WTC11 (cell line): ENCODE results near the gene SEPTIN1. TPM values are rescaled to one million over a fixed set of nuclear protein-coding genes. Genes with fewer than 3 reads are reported as not detected.

Source experiments
- ATAC-seq: fragments of 200-7000 bp; cut with Tn5 transposase; 2 replicates; pipeline ENCODE4 v1.10.0; 2021; ENCODE audit warnings: mild to moderate bottlenecking, moderate library complexity
- CTCF ChIA-PET: fragments of 300-600 bp; sonication (Branson Sonifier 250); formaldehyde crosslinking; loops from one replicate; lab custom pipeline; 2021; ENCODE audit warnings: antibody characterized with exemption; lab: Charles Lee
- POLR2A ChIA-PET: fragments of 350-600 bp; sonication (Branson Sonifier 250); formaldehyde crosslinking; loops from one replicate; lab custom pipeline; 2021; ENCODE audit warnings: antibody characterized with exemption; lab: Charles Lee
- DNase-seq: peaks from one replicate; pipeline ENCODE4 v3.0.0; 2021; ENCODE audit warnings: low spot score
- H3K27ac Mint-ChIP-seq: 2 replicates; pipeline ENCODE4 v1.8.0; 2021; ENCODE audit warnings: mixed read lengths
- H3K27me3 Mint-ChIP-seq: 2 replicates; pipeline ENCODE4 v1.8.0; 2021; ENCODE audit warnings: low read depth, mild to moderate bottlenecking, moderate library complexity, mixed read lengths
- H3K36me3 Mint-ChIP-seq: 2 replicates; pipeline ENCODE4 v1.8.0; 2021; ENCODE audit warnings: mixed read lengths
- H3K4me1 Mint-ChIP-seq: 2 replicates; pipeline ENCODE4 v1.8.0; 2022; ENCODE audit warnings: mixed read lengths
- H3K4me3 Mint-ChIP-seq: 2 replicates; pipeline ENCODE4 v1.8.0; 2021; ENCODE audit warnings: mild to moderate bottlenecking, moderate library complexity, mixed read lengths
- H3K9me3 Mint-ChIP-seq: 2 replicates; pipeline ENCODE4 v1.8.0; 2021; ENCODE audit warnings: mixed read lengths
- ATF1 ChIP-seq: sonication (generic); formaldehyde crosslinking; IDR thresholded peaks from 2 replicates; pipeline ENCODE4 v1.8.1; 2023; ENCODE audit warnings: mild to moderate bottlenecking, moderate library complexity, missing genetic modification reagents
- CREM ChIP-seq: sonication (generic); formaldehyde crosslinking; IDR thresholded peaks from 2 replicates; pipeline ENCODE4 v1.8.1; 2022; ENCODE audit warnings: mild to moderate bottlenecking, missing genetic modification reagents, moderate library complexity
- ELF4 ChIP-seq: sonication (generic); formaldehyde crosslinking; IDR thresholded peaks from 2 replicates; pipeline ENCODE4 v1.8.1; 2022; ENCODE audit warnings: low read depth, mild to moderate bottlenecking, moderate library complexity, missing genetic modification reagents
- FOXJ3 ChIP-seq: sonication (generic); formaldehyde crosslinking; IDR thresholded peaks from 2 replicates; pipeline ENCODE4 v1.9.0; 2021; ENCODE audit warnings: missing genetic modification reagents, mild to moderate bottlenecking, borderline replicate concordance
- FOXK1 ChIP-seq: sonication (generic); formaldehyde crosslinking; IDR thresholded peaks from 2 replicates; pipeline ENCODE4 v1.8.0; 2022; ENCODE audit warnings: mild to moderate bottlenecking, moderate library complexity, missing genetic modification reagents
- FOXP1 ChIP-seq: sonication (generic); formaldehyde crosslinking; IDR thresholded peaks from 2 replicates; pipeline ENCODE4 v1.8.0; 2022; ENCODE audit warnings: missing genetic modification reagents, mild to moderate bottlenecking, moderate library complexity, borderline replicate concordance
- GABPB1 ChIP-seq: sonication (generic); formaldehyde crosslinking; IDR thresholded peaks from 2 replicates; pipeline ENCODE4 v1.8.1; 2023; ENCODE audit warnings: mild to moderate bottlenecking, missing genetic modification reagents
- GTF2I ChIP-seq: fragments of 250-450 bp; sonication (Bioruptor Pico); conservative IDR thresholded peaks from 2 replicates; pipeline ENCODE4 v1.4.0; 2021; ENCODE audit warnings: mild to moderate bottlenecking
- JUN ChIP-seq: sonication (generic); formaldehyde crosslinking; IDR thresholded peaks from 2 replicates; pipeline ENCODE4 v1.8.0; 2023; ENCODE audit warnings: mild to moderate bottlenecking, missing genetic modification reagents
- MYBL2 ChIP-seq: sonication (generic); formaldehyde crosslinking; IDR thresholded peaks from 2 replicates; pipeline ENCODE4 v1.8.1; 2023; ENCODE audit warnings: mild to moderate bottlenecking, moderate library complexity, missing genetic modification reagents
- NFATC4 ChIP-seq: fragments of 250-450 bp; sonication (Bioruptor Pico); IDR thresholded peaks from 2 replicates; pipeline ENCODE4 v1.9.0; 2021; ENCODE audit warnings: mild to moderate bottlenecking
- NFYB ChIP-seq: sonication (generic); formaldehyde crosslinking; conservative IDR thresholded peaks from 2 replicates; pipeline ENCODE4 v1.8.0; 2022; ENCODE audit warnings: low read depth, missing genetic modification reagents
- RORB ChIP-seq: fragments of 250-450 bp; sonication (Bioruptor Pico); IDR thresholded peaks from 2 replicates; pipeline ENCODE4 v1.9.0; 2021; ENCODE audit warnings: mild to moderate bottlenecking
- SMAD3 ChIP-seq: sonication (generic); formaldehyde crosslinking; IDR thresholded peaks from 2 replicates; pipeline ENCODE4 v1.8.0; 2022; ENCODE audit warnings: missing genetic modification reagents, mild to moderate bottlenecking, borderline replicate concordance
- SOX15 ChIP-seq: fragments of 250-450 bp; sonication (Bioruptor Pico); IDR thresholded peaks from 2 replicates; pipeline ENCODE4 v1.9.0; 2021; ENCODE audit warnings: mild to moderate bottlenecking
- SP1 ChIP-seq: sonication (generic); formaldehyde crosslinking; conservative IDR thresholded peaks from 2 replicates; pipeline ENCODE4 v1.8.1; 2022; ENCODE audit warnings: missing genetic modification reagents
- TCF7 ChIP-seq: sonication (generic); formaldehyde crosslinking; IDR thresholded peaks from 2 replicates; pipeline ENCODE4 v1.8.0; 2022; ENCODE audit warnings: mild to moderate bottlenecking, low read depth, missing genetic modification reagents, moderate library complexity
- TEAD1 ChIP-seq: sonication (generic); formaldehyde crosslinking; IDR thresholded peaks from 2 replicates; pipeline ENCODE4 v1.8.0; 2022; ENCODE audit warnings: mild to moderate bottlenecking, missing genetic modification reagents
- TEAD4 ChIP-seq: sonication (generic); formaldehyde crosslinking; IDR thresholded peaks from 2 replicates; pipeline ENCODE4 v1.8.0; 2022; ENCODE audit warnings: mild to moderate bottlenecking, missing genetic modification reagents
- ZNF121 ChIP-seq: sonication (generic); formaldehyde crosslinking; IDR thresholded peaks from 2 replicates; pipeline ENCODE4 v1.8.0; 2023; ENCODE audit warnings: missing genetic modification reagents
- ZNF138 ChIP-seq: sonication (generic); formaldehyde crosslinking; conservative IDR thresholded peaks from 2 replicates; pipeline ENCODE4 v1.8.1; 2022; ENCODE audit warnings: mild to moderate bottlenecking, moderate library complexity, missing genetic modification reagents
- ZNF219 ChIP-seq: sonication (generic); formaldehyde crosslinking; IDR thresholded peaks from 2 replicates; pipeline ENCODE4 v1.8.0; 2023; ENCODE audit warnings: missing genetic modification reagents, mild to moderate bottlenecking, borderline replicate concordance
- ZNF232 ChIP-seq: sonication (generic); formaldehyde crosslinking; IDR thresholded peaks from 2 replicates; pipeline ENCODE4 v1.8.0; 2022; ENCODE audit warnings: mild to moderate bottlenecking, missing genetic modification reagents
- ZNF317 ChIP-seq: sonication (generic); formaldehyde crosslinking; IDR thresholded peaks from 2 replicates; pipeline ENCODE4 v1.8.1; 2023; ENCODE audit warnings: low read depth, mild to moderate bottlenecking, moderate library complexity, missing genetic modification reagents, borderline replicate concordance
- ZNF423 ChIP-seq: fragments of 250-450 bp; sonication (Bioruptor Pico); IDR thresholded peaks from 2 replicates; pipeline ENCODE4 v2.1.2; 2022; ENCODE audit warnings: mild to moderate bottlenecking, moderate library complexity
- total RNA-seq: library from RNA; stranded (reverse); gene quantifications from 3 replicates; pipeline ENCODE4 v1.2.3, GENCODE V29; 2021
- TF ChIP-seq, protein P1 (sequence below): sonication (generic); formaldehyde crosslinking; IDR thresholded peaks from 2 replicates; pipeline ENCODE4 v1.8.1; 2022; ENCODE audit warnings: low read depth, missing genetic modification reagents, borderline replicate concordance
- TF ChIP-seq, protein P2 (sequence below): sonication (generic); formaldehyde crosslinking; IDR thresholded peaks from 2 replicates; pipeline ENCODE4 v1.8.1; 2023; ENCODE audit warnings: mild to moderate bottlenecking, missing genetic modification reagents
- TF ChIP-seq, protein P3 (sequence below): fragments of 200-600 bp; IDR thresholded peaks from 2 replicates; pipeline ENCODE4 v1.8.0; 2022; ENCODE audit warnings: antibody characterized with exemption
- TF ChIP-seq, protein P4 (sequence below): sonication (generic); formaldehyde crosslinking; IDR thresholded peaks from 2 replicates; pipeline ENCODE4 v1.8.0; 2022; ENCODE audit warnings: mild to moderate bottlenecking, missing genetic modification reagents
- TF ChIP-seq, protein P5 (sequence below): sonication (generic); formaldehyde crosslinking; IDR thresholded peaks from 2 replicates; pipeline ENCODE4 v1.8.0; 2023; ENCODE audit warnings: missing genetic modification reagents
- TF ChIP-seq, protein P6 (sequence below): sonication (generic); formaldehyde crosslinking; IDR thresholded peaks from 2 replicates; pipeline ENCODE4 v1.8.0; 2022; ENCODE audit warnings: mild to moderate bottlenecking, missing genetic modification reagents

SEPTIN1 gene
- total RNA-seq, 1 experiment from 2014 or later: 2.3 TPM

DNA sequence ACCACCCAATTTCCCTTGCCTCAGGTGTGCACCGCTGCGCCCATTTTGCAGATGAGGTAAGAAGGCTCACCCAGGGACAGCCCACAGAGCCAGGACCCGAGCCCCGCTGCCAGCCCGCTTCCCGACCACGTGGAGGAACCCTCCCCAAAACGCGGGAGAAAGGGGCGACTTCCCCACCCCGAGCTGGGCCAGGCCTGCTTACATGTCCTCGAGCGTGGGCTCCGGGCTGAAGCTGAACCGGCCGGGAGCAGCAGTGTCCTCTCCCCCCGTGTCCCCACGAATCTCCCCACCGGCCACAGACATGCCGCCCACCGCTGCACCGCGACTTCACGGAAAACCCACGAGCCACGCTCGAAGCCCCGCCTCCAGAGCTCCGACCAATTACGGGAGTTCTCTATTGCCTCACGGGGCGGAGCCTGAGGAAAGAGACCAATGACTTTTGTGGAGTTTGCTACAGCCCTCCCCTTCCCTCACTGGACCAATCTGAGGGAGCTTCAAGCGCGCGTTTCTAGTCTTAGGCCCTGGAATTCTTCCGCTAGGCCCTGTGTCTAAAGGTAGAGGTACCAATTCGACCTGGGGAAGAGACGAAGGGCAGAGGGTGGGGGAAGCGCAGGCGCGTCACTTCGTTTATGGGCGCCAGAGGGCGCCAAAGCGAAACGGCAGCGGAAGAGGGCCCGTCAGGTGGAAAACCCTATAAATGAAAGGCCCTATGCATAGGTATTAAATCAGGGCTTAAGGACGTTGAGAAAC lies 47.5 kb upstream of the SEPTIN1 start, which contains the start of gene DCTPP1:
Gene DCTPP1 (minus strand): TSS at position 353 of the 750 bp plus-strand sequence. CDS start 50 bp downstream, at position 303.
- POLR2A ChIA-PET: interaction anchor here (0.6 to 1.5 kb wide), 11 partner anchors 8 to 196 kb away, joined by 3 to 15 read pairs (median 4); partner anchors contain the start of genes ZNF689 and ZNF785
- H3K4me3 Mint-ChIP-seq: no peak within 1 kb of the TSS
- H3K36me3 Mint-ChIP-seq: peaks cover 17% of the 10 kb centered on the region
- CTCF ChIA-PET: interaction anchor here (0.5 to 2.9 kb wide), 79 partner anchors 10 to 713 kb away, joined by 3 to 79 read pairs (median 6); partner anchors contain the start of genes ALDOA, CD2BP2, CORO1A and FBRS
- H3K27ac Mint-ChIP-seq: peak within 1 kb of the TSS; percentile 79
- DNase-seq (peak; percentile 91), ATAC-seq (peak; percentile 98)
- no peaks in the 10 kb centered on the region for H3K9me3 Mint-ChIP-seq
- H3K27me3 Mint-ChIP-seq: peaks cover 22% of the 10 kb centered on the region
- H3K4me1 Mint-ChIP-seq: peaks cover 17% of the 10 kb centered on the region
- TF ChIP-seq ZNF317 (CRISPR knock-in tag) (0 out of 2 replicates have a peak, but pooled peaks have one; percentile 33), GABPB1 (CRISPR knock-in tag) (peak; percentile 11; the same call in 1 of the 2 replicates), ZNF232 (CRISPR knock-in tag) (no peak; the same call in 1 of the 2 replicates), NFYB (CRISPR knock-in tag) (peak; percentile 60), SMAD3 (CRISPR knock-in tag) (no peak), FOXJ3 (CRISPR knock-in tag) (no peak), FOXP1 (CRISPR knock-in tag) (peak; percentile 39; the same call in 1 of the 2 replicates), ATF1 (0 out of 2 replicates have a peak, but pooled peaks have one; percentile 27), SOX15 (no peak), ZNF423 (no peak), NFATC4 (CRISPR knock-in tag) (no peak), ZNF121 (CRISPR knock-in tag) (0 out of 2 replicates have a peak, but pooled peaks have one; percentile 20), CREM (no peak), SP1 (CRISPR knock-in tag) (peak; percentile 92), GTF2I (CRISPR knock-in tag) (peak; percentile 94), ZNF219 (0 out of 2 replicates have a peak, but pooled peaks have one; percentile 37), ELF4 (CRISPR knock-in tag) (no peak), ZNF138 (CRISPR knock-in tag) (no peak), TEAD4 (CRISPR knock-in tag) (no peak), FOXK1 (CRISPR knock-in tag) (0 out of 2 replicates have a peak, but pooled peaks have one; percentile 46), RORB (CRISPR knock-in tag) (no peak), TEAD1 (no peak), TCF7 (no peak), MYBL2 (CRISPR knock-in tag) (peak; percentile 85; the same call in 1 of the 2 replicates), JUN (peak; percentile 55)
- TF ChIP-seq, protein P1, sequence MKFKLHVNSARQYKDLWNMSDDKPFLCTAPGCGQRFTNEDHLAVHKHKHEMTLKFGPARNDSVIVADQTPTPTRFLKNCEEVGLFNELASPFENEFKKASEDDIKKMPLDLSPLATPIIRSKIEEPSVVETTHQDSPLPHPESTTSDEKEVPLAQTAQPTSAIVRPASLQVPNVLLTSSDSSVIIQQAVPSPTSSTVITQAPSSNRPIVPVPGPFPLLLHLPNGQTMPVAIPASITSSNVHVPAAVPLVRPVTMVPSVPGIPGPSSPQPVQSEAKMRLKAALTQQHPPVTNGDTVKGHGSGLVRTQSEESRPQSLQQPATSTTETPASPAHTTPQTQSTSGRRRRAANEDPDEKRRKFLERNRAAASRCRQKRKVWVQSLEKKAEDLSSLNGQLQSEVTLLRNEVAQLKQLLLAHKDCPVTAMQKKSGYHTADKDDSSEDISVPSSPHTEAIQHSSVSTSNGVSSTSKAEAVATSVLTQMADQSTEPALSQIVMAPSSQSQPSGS: no peak
- TF ChIP-seq, protein P2, sequence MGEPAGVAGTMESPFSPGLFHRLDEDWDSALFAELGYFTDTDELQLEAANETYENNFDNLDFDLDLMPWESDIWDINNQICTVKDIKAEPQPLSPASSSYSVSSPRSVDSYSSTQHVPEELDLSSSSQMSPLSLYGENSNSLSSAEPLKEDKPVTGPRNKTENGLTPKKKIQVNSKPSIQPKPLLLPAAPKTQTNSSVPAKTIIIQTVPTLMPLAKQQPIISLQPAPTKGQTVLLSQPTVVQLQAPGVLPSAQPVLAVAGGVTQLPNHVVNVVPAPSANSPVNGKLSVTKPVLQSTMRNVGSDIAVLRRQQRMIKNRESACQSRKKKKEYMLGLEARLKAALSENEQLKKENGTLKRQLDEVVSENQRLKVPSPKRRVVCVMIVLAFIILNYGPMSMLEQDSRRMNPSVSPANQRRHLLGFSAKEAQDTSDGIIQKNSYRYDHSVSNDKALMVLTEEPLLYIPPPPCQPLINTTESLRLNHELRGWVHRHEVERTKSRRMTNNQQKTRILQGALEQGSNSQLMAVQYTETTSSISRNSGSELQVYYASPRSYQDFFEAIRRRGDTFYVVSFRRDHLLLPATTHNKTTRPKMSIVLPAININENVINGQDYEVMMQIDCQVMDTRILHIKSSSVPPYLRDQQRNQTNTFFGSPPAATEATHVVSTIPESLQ (CRISPR knock-in tag): no peak
- TF ChIP-seq, protein P3, sequence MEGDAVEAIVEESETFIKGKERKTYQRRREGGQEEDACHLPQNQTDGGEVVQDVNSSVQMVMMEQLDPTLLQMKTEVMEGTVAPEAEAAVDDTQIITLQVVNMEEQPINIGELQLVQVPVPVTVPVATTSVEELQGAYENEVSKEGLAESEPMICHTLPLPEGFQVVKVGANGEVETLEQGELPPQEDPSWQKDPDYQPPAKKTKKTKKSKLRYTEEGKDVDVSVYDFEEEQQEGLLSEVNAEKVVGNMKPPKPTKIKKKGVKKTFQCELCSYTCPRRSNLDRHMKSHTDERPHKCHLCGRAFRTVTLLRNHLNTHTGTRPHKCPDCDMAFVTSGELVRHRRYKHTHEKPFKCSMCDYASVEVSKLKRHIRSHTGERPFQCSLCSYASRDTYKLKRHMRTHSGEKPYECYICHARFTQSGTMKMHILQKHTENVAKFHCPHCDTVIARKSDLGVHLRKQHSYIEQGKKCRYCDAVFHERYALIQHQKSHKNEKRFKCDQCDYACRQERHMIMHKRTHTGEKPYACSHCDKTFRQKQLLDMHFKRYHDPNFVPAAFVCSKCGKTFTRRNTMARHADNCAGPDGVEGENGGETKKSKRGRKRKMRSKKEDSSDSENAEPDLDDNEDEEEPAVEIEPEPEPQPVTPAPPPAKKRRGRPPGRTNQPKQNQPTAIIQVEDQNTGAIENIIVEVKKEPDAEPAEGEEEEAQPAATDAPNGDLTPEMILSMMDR: peak; percentile 74
- TF ChIP-seq, protein P4, sequence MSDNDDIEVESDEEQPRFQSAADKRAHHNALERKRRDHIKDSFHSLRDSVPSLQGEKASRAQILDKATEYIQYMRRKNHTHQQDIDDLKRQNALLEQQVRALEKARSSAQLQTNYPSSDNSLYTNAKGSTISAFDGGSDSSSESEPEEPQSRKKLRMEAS (CRISPR knock-in tag): no peak
- TF ChIP-seq, protein P5, sequence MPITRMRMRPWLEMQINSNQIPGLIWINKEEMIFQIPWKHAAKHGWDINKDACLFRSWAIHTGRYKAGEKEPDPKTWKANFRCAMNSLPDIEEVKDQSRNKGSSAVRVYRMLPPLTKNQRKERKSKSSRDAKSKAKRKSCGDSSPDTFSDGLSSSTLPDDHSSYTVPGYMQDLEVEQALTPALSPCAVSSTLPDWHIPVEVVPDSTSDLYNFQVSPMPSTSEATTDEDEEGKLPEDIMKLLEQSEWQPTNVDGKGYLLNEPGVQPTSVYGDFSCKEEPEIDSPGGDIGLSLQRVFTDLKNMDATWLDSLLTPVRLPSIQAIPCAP: peak; percentile 79
- TF ChIP-seq, protein P6, sequence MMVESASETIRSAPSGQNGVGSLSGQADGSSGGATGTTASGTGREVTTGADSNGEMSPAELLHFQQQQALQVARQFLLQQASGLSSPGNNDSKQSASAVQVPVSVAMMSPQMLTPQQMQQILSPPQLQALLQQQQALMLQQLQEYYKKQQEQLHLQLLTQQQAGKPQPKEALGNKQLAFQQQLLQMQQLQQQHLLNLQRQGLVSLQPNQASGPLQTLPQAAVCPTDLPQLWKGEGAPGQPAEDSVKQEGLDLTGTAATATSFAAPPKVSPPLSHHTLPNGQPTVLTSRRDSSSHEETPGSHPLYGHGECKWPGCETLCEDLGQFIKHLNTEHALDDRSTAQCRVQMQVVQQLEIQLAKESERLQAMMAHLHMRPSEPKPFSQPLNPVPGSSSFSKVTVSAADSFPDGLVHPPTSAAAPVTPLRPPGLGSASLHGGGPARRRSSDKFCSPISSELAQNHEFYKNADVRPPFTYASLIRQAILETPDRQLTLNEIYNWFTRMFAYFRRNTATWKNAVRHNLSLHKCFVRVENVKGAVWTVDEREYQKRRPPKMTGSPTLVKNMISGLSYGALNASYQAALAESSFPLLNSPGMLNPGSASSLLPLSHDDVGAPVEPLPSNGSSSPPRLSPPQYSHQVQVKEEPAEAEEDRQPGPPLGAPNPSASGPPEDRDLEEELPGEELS (CRISPR knock-in tag): peak; percentile 78
